ENCODE data around the gene ACP4. TPM values are rescaled to one million over a fixed set of nuclear protein-coding genes. Genes with fewer than 3 reads are reported as not detected.

Gene ACP4
- total RNA-seq, 1 donor from 2014 or later: not detected

GRCh38 chr19:50835785-50836542 is 45.7 kb downstream of the ACP4 start:
- Mint-ChIP-seq H3K4me1 (ENCODE audit: low read depth) (peaks cover 13% of the 10 kb centered on the region), H3K27ac (ENCODE audit: unreplicated experiment) (no peak overlapping the region), H3K27me3 (ENCODE audit: low read depth) (peaks cover 11% of the 10 kb centered on the region), H3K4me3 (ENCODE audit: unreplicated experiment) (peak overlapping the region; percentile 74), H3K36me3 (ENCODE audit: low read depth) (no peaks in the 10 kb centered on the region), H3K9me3 (ENCODE audit: low read depth) (no peaks in the 10 kb centered on the region)
- TF ChIP-seq, protein P1, sequence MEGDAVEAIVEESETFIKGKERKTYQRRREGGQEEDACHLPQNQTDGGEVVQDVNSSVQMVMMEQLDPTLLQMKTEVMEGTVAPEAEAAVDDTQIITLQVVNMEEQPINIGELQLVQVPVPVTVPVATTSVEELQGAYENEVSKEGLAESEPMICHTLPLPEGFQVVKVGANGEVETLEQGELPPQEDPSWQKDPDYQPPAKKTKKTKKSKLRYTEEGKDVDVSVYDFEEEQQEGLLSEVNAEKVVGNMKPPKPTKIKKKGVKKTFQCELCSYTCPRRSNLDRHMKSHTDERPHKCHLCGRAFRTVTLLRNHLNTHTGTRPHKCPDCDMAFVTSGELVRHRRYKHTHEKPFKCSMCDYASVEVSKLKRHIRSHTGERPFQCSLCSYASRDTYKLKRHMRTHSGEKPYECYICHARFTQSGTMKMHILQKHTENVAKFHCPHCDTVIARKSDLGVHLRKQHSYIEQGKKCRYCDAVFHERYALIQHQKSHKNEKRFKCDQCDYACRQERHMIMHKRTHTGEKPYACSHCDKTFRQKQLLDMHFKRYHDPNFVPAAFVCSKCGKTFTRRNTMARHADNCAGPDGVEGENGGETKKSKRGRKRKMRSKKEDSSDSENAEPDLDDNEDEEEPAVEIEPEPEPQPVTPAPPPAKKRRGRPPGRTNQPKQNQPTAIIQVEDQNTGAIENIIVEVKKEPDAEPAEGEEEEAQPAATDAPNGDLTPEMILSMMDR (IDR thresholded peaks at IDR 0.05): no peak
- peak; percentile 84 for DNase-seq (ENCODE audit: low spot score)

DNA sequence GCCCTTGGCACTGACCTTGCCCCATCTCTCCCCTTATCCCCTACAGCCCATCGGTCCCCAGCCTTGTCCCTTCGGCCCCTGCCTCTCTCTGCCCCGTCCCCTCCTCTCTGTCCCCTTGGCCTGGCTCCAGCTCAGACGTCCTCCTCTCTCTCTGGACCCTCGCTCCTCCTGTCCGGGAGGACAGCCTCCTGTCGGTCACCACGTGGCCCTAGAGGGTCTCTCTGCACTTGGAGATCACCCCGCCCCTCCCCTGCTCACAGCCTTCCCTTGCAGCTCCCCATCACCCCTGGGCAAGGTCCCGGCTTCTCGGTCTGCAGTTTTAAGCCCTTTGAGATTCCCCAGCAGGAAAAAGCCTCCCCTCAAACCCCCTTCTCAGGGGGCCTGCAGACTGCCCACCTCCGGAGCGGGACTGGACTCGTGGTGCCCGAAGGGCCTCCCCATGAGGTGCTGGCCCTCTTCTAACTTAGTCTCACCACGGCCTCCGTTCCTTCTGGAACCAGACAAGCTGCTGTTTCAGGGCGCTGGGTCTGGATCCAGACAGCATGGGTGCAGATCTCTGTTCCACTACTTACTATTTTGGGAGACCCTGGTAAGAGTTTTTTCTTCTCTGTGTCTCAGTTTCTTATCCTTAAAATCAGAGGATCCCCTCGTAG is 46.5 kb downstream of the ACP4 start:
- peak overlapping the region; percentile 74 for H3K4me3 Mint-ChIP-seq (ENCODE audit: unreplicated experiment)
- no peaks in the 10 kb centered on the region for H3K9me3 Mint-ChIP-seq (ENCODE audit: low read depth)
- TF ChIP-seq, protein P1 (IDR thresholded peaks at IDR 0.05): no peak
- H3K36me3 Mint-ChIP-seq (ENCODE audit: low read depth): no peaks in the 10 kb centered on the region
- peak; percentile 75 for DNase-seq (ENCODE audit: low spot score)
- peaks cover 13% of the 10 kb centered on the region for H3K4me1 Mint-ChIP-seq (ENCODE audit: low read depth)
- H3K27me3 Mint-ChIP-seq (ENCODE audit: low read depth): peaks cover 11% of the 10 kb centered on the region
- no peak overlapping the region for H3K27ac Mint-ChIP-seq (ENCODE audit: unreplicated experiment)

GRCh38 chr19:50837300-50837699 is 47.1 kb downstream of the ACP4 start:
- Mint-ChIP-seq H3K4me1 (ENCODE audit: low read depth) (peaks cover 13% of the 10 kb centered on the region), H3K9me3 (ENCODE audit: low read depth) (peaks cover 3% of the 10 kb centered on the region), H3K27ac (ENCODE audit: unreplicated experiment) (no peak overlapping the region), H3K27me3 (ENCODE audit: low read depth) (peaks cover 12% of the 10 kb centered on the region), H3K4me3 (ENCODE audit: unreplicated experiment) (no peak overlapping the region), H3K36me3 (ENCODE audit: low read depth) (no peaks in the 10 kb centered on the region)
- TF ChIP-seq, protein P1 (IDR thresholded peaks at IDR 0.05): no peak
- DNase-seq (ENCODE audit: low spot score): peak; percentile 48

- Mint-ChIP-seq H3K36me3 (ENCODE audit: low read depth) (peaks cover under 1% of the 10 kb centered on the region), H3K9me3 (ENCODE audit: low read depth) (peaks cover 8% of the 10 kb centered on the region), H3K4me3 (ENCODE audit: unreplicated experiment) (no peak overlapping the region), H3K27ac (ENCODE audit: unreplicated experiment) (no peak overlapping the region), H3K4me1 (ENCODE audit: low read depth) (peaks cover 13% of the 10 kb centered on the region), H3K27me3 (ENCODE audit: low read depth) (peaks cover 12% of the 10 kb centered on the region)
- peak; percentile 10 for DNase-seq (ENCODE audit: low spot score)
- TF ChIP-seq, protein P1 (IDR thresholded peaks at IDR 0.05): peak; percentile 42
Observed at GRCh38 chr19:50838239-50838638, 48.0 kb downstream of the ACP4 start.

DNA sequence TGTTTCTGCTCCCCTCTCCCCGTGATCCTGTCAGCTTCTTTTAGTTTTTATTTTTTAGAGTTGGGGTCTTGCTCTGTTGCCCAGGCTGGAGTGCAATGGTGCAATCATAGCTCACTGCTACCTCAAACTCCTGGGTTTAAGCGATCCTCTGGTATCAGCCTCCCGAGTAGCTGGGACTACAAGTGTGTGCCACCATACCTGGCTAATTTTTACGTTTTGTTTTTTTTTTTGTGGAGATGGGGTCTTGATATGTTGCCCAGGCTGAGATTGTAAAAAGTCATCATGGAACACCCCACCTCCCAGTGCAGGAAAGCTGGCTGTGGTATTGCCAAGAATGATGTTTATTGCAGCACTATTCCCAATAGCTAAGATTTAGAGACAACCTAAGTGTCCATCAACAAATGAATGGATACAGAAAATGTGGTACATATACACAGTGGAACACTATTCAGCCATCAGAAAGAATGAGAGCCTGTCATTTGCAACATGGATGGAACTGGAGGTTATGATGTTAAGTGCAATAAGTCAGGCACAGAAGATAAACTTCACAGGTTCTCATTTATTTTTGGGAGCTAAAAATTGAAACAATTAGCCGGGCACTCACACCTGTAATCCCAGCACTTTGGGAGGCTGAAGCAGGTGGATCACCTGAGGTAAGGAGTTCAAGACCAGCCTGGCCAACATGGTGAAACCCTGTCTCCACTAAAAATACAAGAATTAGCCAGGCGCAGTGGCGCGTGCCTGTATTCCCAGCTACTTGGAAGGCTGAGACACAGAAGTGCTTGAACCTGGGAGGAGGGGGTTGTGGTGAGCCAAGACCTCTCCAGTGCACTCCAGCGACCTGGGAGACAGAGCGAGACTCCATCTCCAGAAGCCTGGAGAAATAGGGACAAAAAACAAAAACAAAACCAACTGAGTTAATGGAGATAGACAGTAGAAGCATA is 49.8 kb downstream of the ACP4 start:
- TF ChIP-seq, protein P1 (IDR thresholded peaks at IDR 0.05): no peak
- Mint-ChIP-seq H3K27me3 (ENCODE audit: low read depth) (peaks cover 22% of the 10 kb centered on the region), H3K4me3 (ENCODE audit: unreplicated experiment) (no peak overlapping the region), H3K36me3 (ENCODE audit: low read depth) (peaks cover 2% of the 10 kb centered on the region), H3K27ac (ENCODE audit: unreplicated experiment) (no peak overlapping the region), H3K4me1 (ENCODE audit: low read depth) (peaks cover 13% of the 10 kb centered on the region), H3K9me3 (ENCODE audit: low read depth) (peaks cover 14% of the 10 kb centered on the region)
- DNase-seq (ENCODE audit: low spot score): no peak

Measured in chondrocyte (in vitro differentiated cells).